Measurements from ENCODE around the gene SSBP3. TPM values are rescaled to one million over a fixed set of nuclear protein-coding genes. Genes with fewer than 3 reads are reported as not detected.

The SSBP3 gene
- total RNA-seq, 2 experiments from 2014 or later, result 16.5 to 44.9 TPM

DNA sequence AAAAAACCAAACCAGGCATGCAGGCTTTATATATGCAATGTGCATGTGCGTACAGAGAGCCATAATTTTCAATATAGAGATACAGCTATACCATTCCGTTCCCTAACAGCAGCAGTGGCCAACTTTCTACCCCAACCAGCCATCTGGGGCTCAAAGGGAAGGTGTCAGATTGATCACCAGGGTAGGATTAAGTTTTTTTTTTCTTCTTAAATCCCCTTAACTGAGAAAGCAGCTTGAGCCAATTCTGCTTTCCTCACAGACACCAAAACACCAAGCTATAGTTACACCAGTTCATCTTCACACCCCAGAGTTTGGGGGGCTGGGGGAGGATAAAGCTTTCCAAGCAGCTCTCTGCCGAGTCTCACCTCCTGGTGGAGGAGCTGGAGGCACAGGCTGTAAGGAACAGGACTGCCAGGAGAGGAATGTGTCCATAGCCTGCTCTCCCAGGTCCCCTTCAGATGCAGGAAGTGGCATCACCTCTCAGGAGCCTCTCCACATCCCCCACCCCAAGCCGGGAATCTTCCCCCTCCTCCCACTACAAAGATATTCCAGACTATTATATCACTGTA is 87.9 kb downstream of the SSBP3 start:
- DNase-seq (ENCODE audit: low spot score), result no peak
- Histone ChIP-seq H4K20me1 (ENCODE audit: insufficient read depth, low read length) (no peaks in the 10 kb centered on the region), H3K79me2 (ENCODE audit: insufficient read depth, low read depth, low read length) (no peaks in the 10 kb centered on the region), H3K27ac (ENCODE audit: low read depth, low read length, poor library complexity, severe bottlenecking) (no peak overlapping the region), H3K4me1 (ENCODE audit: insufficient read depth, low read length, poor library complexity, severe bottlenecking) (no peaks in the 10 kb centered on the region), H3K9me2 (ENCODE audit: insufficient read depth, low read length) (no peaks in the 10 kb centered on the region), H2AFZ (ENCODE audit: low read length) (no peak overlapping the region), H3K36me3 (ENCODE audit: insufficient read depth, low read length) (no peaks in the 10 kb centered on the region), H3K4me2 (ENCODE audit: low read length) (no peak overlapping the region), H3K9me3 (ENCODE audit: low read length) (no peaks in the 10 kb centered on the region), H3K4me3 (ENCODE audit: low read depth, low read length, poor library complexity, severe bottlenecking) (no peak overlapping the region)
- BruUV-seq (replicated peaks), result no TSS peak
- TF ChIP-seq EZH2phosphoT487 (IDR thresholded peaks at IDR 0.05; ENCODE audit: borderline replicate concordance, low read depth, low read length), result no peak
- TF ChIP-seq, protein P1, sequence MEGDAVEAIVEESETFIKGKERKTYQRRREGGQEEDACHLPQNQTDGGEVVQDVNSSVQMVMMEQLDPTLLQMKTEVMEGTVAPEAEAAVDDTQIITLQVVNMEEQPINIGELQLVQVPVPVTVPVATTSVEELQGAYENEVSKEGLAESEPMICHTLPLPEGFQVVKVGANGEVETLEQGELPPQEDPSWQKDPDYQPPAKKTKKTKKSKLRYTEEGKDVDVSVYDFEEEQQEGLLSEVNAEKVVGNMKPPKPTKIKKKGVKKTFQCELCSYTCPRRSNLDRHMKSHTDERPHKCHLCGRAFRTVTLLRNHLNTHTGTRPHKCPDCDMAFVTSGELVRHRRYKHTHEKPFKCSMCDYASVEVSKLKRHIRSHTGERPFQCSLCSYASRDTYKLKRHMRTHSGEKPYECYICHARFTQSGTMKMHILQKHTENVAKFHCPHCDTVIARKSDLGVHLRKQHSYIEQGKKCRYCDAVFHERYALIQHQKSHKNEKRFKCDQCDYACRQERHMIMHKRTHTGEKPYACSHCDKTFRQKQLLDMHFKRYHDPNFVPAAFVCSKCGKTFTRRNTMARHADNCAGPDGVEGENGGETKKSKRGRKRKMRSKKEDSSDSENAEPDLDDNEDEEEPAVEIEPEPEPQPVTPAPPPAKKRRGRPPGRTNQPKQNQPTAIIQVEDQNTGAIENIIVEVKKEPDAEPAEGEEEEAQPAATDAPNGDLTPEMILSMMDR (conservative IDR thresholded peaks at IDR 0.05; ENCODE audit: low read length), result no peak
- ChIA-PET POLR2A (no interaction called here), CTCF (ENCODE audit: unreplicated experiment) (interaction anchor here (0.5 kb wide), 1 partner anchor 706 kb away, joined by 3 read pairs; no protein-coding TSS in a partner anchor)
- intact Hi-C loops (cut with micrococcal nuclease; ENCODE audit: unreplicated experiment), result no loop called here

DNA sequence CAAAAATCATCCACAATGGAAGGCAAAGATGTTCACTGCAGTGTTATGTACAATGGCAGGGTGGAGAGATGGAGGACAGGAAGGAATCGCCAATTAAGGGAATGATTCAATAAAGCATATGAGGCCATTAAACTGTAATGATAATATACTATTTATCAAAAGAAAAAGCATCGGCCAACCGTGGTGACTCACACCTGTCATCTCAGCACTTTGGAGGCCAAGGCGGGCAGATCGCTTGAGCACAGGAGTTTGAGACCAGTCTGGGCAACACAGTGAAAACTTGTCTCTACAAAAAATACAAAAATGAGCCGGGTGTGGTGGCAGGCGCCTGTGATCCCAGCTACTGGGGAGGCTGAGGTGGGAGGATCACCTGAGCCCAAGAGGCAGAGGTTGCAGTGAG is 89.1 kb downstream of the SSBP3 start:
- H3K36me3 ChIP-seq (ENCODE audit: insufficient read depth, low read length), result no peaks in the 10 kb centered on the region
- H2AFZ ChIP-seq (ENCODE audit: low read length), result no peak overlapping the region
- no TSS peak for BruUV-seq (replicated peaks)
- TF ChIP-seq, protein P1 (conservative IDR thresholded peaks at IDR 0.05; ENCODE audit: low read length), result no peak
- no peak for TF ChIP-seq EZH2phosphoT487 (IDR thresholded peaks at IDR 0.05; ENCODE audit: borderline replicate concordance, low read depth, low read length)
- H3K4me3 ChIP-seq (ENCODE audit: low read depth, low read length, poor library complexity, severe bottlenecking), result no peak overlapping the region
- H4K20me1 ChIP-seq (ENCODE audit: insufficient read depth, low read length), result no peaks in the 10 kb centered on the region; the same call in 1 of the 2 replicates
- no peak overlapping the region for H3K27ac ChIP-seq (ENCODE audit: low read depth, low read length, poor library complexity, severe bottlenecking)
- no peak for DNase-seq (ENCODE audit: low spot score)
- CTCF ChIA-PET (ENCODE audit: unreplicated experiment), result no interaction called here
- intact Hi-C loops (cut with micrococcal nuclease; ENCODE audit: unreplicated experiment), result no loop called here
- no peaks in the 10 kb centered on the region for H3K4me1 ChIP-seq (ENCODE audit: insufficient read depth, low read length, poor library complexity, severe bottlenecking)
- POLR2A ChIA-PET, result no interaction called here
- H3K9me3 ChIP-seq (ENCODE audit: low read length), result no peaks in the 10 kb centered on the region
- no peaks in the 10 kb centered on the region for H3K9me2 ChIP-seq (ENCODE audit: insufficient read depth, low read length)
- H3K79me2 ChIP-seq (ENCODE audit: insufficient read depth, low read depth, low read length), result no peaks in the 10 kb centered on the region
- no peak overlapping the region for H3K4me2 ChIP-seq (ENCODE audit: low read length)

DNA sequence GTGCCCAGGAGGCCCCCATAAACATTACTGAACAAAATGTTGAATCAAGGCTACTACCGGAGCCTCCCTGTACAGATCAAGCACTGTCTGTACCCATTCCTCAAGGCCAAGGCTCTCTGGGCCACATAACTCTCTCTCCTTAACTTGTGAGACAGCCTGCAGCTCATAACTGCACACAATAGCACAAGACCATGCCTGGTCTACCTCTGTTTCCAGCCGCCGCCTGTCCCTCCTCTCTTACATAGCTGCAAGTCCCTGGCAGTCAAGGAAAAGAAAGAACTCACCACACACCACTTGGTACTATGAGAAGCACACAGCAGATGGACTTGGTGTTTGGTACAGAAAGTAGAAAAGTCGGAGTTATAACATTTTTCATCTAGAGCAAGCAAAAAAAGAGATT is 91.1 kb downstream of the SSBP3 start:
- CTCF ChIA-PET (ENCODE audit: unreplicated experiment), result interaction anchor here (0.5 kb wide), 1 partner anchor 80 kb away, joined by 3 read pairs; no protein-coding TSS in a partner anchor
- TF ChIP-seq, protein P1 (conservative IDR thresholded peaks at IDR 0.05; ENCODE audit: low read length), result no peak
- TF ChIP-seq EZH2phosphoT487 (IDR thresholded peaks at IDR 0.05; ENCODE audit: borderline replicate concordance, low read depth, low read length), result no peak
- Histone ChIP-seq H4K20me1 (ENCODE audit: insufficient read depth, low read length) (no peaks in the 10 kb centered on the region; the same call in 1 of the 2 replicates), H3K4me3 (ENCODE audit: low read depth, low read length, poor library complexity, severe bottlenecking) (no peak overlapping the region), H3K4me1 (ENCODE audit: insufficient read depth, low read length, poor library complexity, severe bottlenecking) (peaks cover 7% of the 10 kb centered on the region), H3K9me2 (ENCODE audit: insufficient read depth, low read length) (no peaks in the 10 kb centered on the region), H3K36me3 (ENCODE audit: insufficient read depth, low read length) (no peaks in the 10 kb centered on the region; the same call in 1 of the 2 replicates), H3K79me2 (ENCODE audit: insufficient read depth, low read depth, low read length) (no peaks in the 10 kb centered on the region), H3K27ac (ENCODE audit: low read depth, low read length, poor library complexity, severe bottlenecking) (no peak overlapping the region), H3K9me3 (ENCODE audit: low read length) (no peaks in the 10 kb centered on the region), H3K4me2 (ENCODE audit: low read length) (no peak overlapping the region), H2AFZ (ENCODE audit: low read length) (no peak overlapping the region)
- intact Hi-C loops (cut with micrococcal nuclease; ENCODE audit: unreplicated experiment), result no loop called here
- BruUV-seq (replicated peaks), result no TSS peak
- POLR2A ChIA-PET, result no interaction called here
- no peak for DNase-seq (ENCODE audit: low spot score)
